GM12891 (cell line): Measurements from ENCODE around the gene ERBB3.

Experiments used
- POLR2A ChIP-seq: IDR thresholded peaks from 2 replicates; pipeline ENCODE4 v1.6.1; 2011; ENCODE audit warnings: low read depth, low read length, control low read depth
- POLR2AphosphoS5 ChIP-seq: IDR thresholded peaks from 2 replicates; pipeline ENCODE4 v1.6.1; 2011; ENCODE audit warnings: low read depth, low read length, control low read depth
- POU2F2 ChIP-seq: IDR thresholded peaks from 2 replicates; pipeline ENCODE4 v1.6.1; 2011; ENCODE audit warnings: low read depth, mild to moderate bottlenecking, control low read depth, low read length, moderate library complexity
- TAF1 ChIP-seq: IDR thresholded peaks from 2 replicates; pipeline ENCODE4 v1.6.1; 2011; ENCODE audit warnings: low read depth, low read length, control low read depth

DNA sequence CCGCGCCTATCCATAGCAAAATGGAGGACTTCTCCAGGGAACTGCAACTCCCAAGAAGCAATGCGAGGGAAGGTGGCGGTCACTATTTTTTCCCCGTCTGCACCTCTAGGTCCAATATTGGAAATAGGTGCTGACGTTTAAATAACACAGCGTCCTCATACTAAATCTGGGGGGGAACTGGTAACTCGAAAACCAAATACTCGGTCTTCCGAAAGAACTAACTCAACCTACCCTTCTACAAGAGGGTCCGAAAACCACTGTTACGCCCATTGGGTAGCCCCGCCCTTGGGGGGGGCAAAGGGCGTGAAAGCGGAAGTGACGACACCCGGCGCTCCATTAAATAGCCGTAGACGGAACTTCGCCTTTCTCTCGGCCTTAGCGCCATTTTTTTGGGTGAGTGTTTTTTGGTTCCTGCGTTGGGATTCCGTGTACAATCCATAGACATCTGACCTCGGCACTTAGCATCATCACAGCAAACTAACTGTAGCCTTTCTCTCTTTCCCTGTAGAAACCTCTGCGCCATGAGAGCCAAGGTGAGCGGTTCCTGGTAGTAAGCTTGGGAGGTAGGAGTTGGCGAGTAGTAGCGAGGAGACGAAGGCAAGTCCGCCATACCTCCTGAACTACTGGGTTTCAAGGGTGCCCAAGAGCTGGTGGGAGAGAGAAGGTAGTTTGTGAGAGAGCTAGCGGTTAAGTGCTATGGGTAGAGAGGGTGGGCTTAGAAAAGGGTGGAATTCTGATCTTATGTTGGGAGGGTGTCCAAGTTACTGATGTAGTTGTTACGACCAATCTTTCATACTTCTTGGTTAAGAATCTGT is 36.5 kb downstream of the ERBB3 start, which contains the start of gene RPL41:
- peak; percentile 100 for TF ChIP-seq POLR2A
- TF ChIP-seq POLR2AphosphoS5: peak; percentile 100
- TF ChIP-seq TAF1: peak; percentile 99
- peak; percentile 96 for TF ChIP-seq POU2F2
